ENCODE data around the gene NECTIN2.
"Not testable (repeated sequence)": the region's sequence is repeated elsewhere in the genome, so short reads cannot be mapped to it uniquely, and the experiment has no call there.

NECTIN2 gene

DNA sequence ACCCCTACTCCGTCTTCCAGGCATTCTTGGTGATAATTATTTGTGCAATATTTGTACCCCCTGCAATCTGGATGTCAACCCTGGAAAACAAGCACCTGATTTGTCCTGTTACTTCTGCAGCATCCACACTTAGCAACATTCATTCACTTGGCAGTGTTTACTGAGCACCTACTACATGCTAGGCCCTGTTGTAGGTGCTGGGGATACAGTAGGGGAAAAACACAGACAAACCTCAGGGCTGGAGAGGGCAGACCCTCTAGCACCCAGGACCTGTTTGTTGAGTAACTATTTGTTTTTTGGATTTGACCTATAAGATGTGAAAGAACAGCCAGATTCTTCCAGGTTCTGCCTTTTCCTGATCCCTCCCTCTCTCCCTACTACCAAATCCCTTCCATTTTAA is 9.5 kb downstream of the NECTIN2 start:
- no peak for DNase-seq

- no peak for DNase-seq
These were observed 10.5 kb downstream of the NECTIN2 start for GRCh38 chr19:44856421-44857083.

DNA sequence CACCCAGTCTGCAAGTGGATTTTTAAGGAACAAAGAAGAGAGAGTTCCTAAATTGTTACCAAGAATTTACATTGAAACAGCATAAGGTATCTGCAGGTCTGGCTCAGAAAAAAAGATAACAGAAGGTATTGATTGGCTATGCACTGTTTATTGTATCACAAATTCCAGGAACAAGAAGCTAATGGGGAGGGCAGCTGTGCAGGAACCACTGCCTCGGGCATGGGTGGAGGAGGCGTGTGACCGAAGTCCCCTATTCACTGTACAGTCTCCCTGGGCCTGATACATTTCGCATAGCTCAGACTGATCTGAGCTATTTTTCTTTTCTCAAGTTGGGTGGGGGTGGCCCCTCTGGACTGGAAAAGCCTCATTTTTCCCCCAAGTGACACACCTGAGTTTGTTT is 11.7 kb downstream of the NECTIN2 start:
- DNase-seq = no peak

DNA sequence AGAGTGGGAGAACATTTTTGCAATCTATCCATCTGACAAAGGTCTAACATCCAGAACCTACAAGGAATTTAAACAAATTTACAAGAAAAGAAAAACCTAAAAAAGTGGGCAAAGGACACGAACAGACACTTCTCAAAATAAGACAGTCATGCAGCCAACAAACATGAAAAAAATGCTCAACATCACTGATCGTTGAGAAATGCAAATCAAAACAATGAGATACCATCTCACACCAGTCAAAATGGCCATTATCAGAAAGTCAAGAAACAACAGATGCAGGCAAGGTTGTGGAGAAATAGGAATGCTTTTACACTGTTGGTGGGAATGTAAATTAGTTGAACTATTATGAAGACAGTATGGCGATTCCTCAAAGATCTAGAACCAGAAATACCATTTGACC is 15.5 kb downstream of the NECTIN2 start:
- DNase-seq = not testable (repeated sequence)

- no peak for DNase-seq
These were observed 17.9 kb downstream of the NECTIN2 start for GRCh38 chr19:44863990-44864389.

DNA sequence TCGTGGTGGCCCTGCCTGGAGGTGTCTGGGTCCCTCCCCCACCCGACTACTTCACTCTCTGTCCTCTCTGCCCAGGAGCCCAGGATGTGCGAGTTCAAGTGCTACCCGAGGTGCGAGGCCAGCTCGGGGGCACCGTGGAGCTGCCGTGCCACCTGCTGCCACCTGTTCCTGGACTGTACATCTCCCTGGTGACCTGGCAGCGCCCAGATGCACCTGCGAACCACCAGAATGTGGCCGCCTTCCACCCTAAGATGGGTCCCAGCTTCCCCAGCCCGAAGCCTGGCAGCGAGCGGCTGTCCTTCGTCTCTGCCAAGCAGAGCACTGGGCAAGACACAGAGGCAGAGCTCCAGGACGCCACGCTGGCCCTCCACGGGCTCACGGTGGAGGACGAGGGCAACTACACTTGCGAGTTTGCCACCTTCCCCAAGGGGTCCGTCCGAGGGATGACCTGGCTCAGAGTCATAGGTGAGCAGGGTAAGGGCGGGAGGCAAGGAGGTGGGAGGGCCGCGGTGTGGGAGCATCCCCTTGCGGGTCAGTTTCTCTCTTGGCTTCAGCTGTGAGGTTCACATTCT is 19.2 kb downstream of the NECTIN2 start:
- no peak for DNase-seq

- DNase-seq = no peak
These were observed 20.6 kb downstream of the NECTIN2 start for GRCh38 chr19:44866664-44867063.

GRCh38 chr19:44867578-44867977 is 21.5 kb downstream of the NECTIN2 start:
- DNase-seq = no peak

GRCh38 chr19:44869733-44870470 is 23.8 kb downstream of the NECTIN2 start:
- DNase-seq = no peak

- no peak for DNase-seq
These were observed 25.7 kb downstream of the NECTIN2 start for GRCh38 chr19:44871809-44872208.

- no peak for DNase-seq
These were observed 26.6 kb downstream of the NECTIN2 start for GRCh38 chr19:44872661-44873060.

DNA sequence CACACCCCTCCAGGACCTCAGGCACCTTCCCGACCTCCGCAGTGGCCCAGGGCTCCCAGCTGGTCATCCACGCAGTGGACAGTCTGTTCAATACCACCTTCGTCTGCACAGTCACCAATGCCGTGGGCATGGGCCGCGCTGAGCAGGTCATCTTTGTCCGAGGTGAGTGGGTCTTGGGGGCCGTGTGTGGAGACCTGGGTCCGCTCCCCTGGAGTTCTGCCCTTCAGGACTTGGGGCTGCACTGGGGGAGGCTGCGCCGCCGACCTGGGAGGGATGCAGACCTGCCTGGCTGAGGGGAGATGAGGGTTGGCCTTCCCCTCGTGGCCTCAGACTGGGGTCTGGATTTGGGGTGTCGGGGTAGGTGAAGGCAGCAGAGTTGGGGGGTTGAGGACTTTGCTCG is 28.2 kb downstream of the NECTIN2 start:
- DNase-seq = no peak

DNA sequence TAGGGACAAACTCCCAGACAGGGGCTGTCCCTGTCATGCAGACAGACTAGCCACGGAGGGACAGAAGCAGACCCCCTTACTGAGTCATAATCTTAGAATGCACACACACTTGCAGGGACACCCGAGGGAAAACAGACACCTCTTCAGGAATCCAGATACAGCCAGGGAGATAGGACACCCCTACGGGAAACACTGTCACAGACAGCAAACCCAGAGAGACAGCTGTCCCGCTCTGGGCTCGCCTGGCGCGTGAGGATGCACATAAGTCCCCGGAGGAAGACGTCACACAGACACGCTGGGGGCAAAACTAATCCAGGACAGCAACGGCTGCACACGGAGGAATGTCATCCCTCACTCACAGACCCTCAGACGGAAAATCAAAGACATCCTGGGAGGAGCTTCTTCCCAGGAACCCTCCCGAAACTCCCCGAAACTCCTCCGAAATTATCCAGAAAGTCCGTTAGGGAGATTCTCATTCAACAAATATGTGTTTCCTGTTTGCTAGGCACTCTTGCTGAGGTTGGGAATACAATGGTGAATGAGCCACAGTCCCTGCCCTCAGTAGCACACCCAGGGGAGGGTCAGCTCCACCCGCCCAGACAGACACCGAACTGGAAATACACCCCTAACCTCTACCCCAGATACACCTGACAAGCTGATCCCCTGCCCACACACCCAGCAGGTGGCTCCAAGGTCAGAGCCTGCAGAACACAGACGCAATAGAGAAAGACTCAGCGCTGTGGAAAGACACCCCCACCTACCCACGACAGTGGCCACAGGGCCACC is 29.8 kb downstream of the NECTIN2 start:
- DNase-seq = no peak

- no peak for DNase-seq
These were observed 30.9 kb downstream of the NECTIN2 start for GRCh38 chr19:44876930-44877535.

DNA sequence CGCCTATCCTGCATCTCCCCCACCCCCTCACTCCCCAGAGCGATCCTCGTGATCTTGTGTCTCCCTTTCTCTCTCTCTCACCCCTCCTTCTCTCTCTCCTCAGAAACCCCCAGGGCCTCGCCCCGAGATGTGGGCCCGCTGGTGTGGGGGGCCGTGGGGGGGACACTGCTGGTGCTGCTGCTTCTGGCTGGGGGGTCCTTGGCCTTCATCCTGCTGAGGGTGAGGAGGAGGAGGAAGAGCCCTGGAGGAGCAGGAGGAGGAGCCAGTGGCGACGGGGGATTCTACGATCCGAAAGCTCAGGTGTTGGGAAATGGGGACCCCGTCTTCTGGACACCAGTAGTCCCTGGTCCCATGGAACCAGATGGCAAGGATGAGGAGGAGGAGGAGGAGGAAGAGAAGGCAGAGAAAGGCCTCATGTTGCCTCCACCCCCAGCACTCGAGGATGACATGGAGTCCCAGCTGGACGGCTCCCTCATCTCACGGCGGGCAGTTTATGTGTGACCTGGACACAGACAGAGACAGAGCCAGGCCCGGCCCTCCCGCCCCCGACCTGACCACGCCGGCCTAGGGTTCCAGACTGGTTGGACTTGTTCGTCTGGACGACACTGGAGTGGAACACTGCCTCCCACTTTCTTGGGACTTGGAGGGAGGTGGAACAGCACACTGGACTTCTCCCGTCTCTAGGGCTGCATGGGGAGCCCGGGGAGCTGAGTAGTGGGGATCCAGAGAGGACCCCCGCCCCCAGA is 32.2 kb downstream of the NECTIN2 start:
- DNase-seq = no peak

- DNase-seq = no peak
These were observed 33.4 kb downstream of the NECTIN2 start for GRCh38 chr19:44879309-44880065.

GRCh38 chr19:44882063-44882462 is 36.0 kb downstream of the NECTIN2 start:
- DNase-seq = no peak

DNA sequence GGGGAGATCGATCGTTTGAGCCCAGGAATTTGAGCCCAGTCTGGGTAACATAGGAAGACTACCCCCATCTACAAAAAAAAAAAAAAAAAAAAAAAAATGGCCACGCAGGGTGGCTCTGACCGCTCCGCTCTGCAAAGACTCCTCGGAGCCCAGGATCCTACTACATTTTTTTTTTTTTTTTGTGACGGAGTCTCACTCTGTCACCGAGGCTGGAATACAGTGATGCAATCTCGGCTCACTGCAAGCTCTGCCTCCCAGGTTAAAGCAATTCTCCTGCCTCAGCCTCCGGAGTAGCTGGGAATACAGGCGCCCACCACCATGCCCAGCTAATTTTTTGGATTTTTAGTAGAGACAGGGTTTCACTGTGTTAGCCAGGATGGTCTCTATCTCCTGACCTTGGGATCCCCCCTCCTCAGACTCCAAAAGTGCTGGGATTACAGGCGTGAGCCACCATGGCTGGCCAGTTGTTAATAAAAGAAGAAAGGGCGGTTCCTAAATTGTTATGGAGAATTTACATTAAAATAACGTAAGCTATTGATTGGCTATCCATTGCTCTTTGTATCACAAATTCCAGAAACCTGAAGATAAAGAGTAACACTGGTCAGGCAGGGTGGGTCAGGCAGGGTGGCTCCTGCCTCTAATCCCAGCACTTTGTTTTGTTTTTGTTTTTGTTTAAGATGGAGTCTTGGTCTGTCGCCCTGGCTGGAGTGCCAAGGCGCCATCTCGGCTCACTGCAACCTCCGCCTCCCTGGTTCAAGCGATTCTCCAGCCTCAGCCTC is 36.7 kb downstream of the NECTIN2 start:
- not testable (repeated sequence) for DNase-seq

DNA sequence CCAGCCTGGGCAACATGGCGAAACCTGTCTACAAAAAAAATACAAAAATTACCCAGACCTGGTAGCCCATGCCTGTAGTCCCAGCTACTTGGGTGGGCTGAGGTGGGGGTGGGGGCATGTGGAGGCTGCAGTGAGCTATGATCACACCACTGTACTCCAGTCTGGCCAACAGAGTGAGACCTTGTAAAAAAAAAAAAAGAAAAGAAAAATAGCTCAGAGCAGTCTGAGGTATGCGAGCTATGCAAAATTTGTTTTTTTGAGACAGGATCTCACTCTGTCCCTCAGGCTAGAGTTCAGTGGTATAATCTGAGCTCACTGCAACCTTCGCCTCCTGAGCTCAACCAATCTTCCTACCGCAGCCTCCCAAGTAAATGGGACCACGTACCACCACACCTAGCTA is 37.8 kb downstream of the NECTIN2 start:
- DNase-seq = no peak

DNA sequence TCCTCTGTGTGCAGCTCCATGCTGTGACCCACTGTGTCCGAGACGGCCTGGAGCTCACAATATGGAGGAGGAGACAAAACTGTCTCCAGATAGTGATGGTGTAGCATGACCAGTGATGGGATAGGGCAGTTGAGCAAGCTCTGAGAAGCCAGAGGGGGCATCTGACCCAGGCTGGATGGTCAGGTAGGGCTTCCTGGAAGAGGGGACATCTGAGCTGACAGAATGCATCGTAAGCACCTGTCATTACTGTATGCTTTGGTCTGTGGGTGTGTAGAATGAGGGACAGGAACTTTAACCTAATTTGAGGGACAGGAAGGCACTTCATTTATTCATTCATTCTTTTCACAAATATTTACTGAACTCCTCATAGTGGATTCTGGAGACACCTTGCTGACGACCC is 38.5 kb downstream of the NECTIN2 start:
- DNase-seq = no peak

- DNase-seq = no peak
These were observed 40.0 kb downstream of the NECTIN2 start for GRCh38 chr19:44886141-44886540.

Measured in NCI-H1105 treated with DMSO at 0.1 percent for 48 hours (cell line).